GM19455 (cell line): ENCODE measurements around the gene GSTA4.

Experiments
- ATAC-seq: cut with Tn5 transposase; IDR thresholded peaks from one replicate; pipeline ENCODE4 v1.9.1; 2021; ENCODE audit not compliant: unreplicated experiment

The GSTA4 gene, protein sequence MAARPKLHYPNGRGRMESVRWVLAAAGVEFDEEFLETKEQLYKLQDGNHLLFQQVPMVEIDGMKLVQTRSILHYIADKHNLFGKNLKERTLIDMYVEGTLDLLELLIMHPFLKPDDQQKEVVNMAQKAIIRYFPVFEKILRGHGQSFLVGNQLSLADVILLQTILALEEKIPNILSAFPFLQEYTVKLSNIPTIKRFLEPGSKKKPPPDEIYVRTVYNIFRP

DNA sequence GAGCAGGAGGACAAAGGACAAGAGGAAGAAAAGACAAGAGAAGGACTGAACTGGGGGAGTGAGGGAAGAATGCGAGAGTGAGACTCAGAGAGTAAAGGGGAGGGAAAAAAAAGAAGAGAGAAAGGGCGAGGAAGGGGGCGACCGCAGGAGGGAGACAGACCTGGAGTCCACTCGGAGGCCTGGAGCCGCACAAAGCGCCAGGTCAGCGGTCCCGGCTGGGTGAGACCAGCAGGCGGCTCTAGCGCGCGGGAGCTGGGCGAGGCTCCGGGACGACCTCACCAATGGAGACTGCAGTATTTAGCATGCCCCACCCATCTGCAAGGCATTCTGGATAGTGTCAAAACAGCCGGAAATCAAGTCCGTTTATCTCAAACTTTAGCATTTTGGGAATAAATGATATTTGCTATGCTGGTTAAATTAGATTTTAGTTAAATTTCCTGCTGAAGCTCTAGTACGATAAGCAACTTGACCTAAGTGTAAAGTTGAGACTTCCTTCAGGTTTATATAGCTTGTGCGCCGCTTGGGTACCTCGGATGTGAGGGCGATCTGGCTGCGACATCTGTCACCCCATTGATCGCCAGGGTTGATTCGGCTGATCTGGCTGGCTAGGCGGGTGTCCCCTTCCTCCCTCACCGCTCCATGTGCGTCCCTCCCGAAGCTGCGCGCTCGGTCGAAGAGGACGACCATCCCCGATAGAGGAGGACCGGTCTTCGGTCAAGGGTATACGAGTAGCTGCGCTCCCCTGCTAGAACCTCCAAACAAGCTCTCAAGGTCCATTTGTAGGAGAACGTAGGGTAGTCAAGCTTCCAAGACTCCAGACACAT lies at the start of gene GSTA4:
Gene GSTA4 (minus strand): TSS at position 196 of the 824 bp plus-strand sequence. CDS start 1,041 bp downstream, outside the sequence.
- peak; percentile 98 for ATAC-seq

DNA sequence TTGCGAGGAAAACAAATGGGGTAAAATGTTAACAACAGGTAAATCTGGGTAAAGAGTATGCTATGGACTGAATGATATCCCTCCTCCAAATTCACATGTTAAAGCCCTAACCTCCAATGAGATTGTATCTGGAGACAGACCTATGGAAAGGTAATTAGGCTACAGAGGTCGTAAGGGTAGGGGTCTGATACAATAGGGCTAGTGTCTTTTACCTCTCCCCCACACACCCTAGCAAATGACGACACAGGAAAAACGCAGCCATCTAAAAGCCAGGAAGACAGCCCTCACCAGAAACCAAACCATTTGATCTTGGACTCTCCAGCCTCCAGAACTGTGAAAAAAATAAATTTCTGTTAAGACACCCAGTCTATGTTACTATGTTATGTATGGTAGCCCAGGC lies 49.5 kb upstream of the GSTA4 start:
- ATAC-seq: no peak

DNA sequence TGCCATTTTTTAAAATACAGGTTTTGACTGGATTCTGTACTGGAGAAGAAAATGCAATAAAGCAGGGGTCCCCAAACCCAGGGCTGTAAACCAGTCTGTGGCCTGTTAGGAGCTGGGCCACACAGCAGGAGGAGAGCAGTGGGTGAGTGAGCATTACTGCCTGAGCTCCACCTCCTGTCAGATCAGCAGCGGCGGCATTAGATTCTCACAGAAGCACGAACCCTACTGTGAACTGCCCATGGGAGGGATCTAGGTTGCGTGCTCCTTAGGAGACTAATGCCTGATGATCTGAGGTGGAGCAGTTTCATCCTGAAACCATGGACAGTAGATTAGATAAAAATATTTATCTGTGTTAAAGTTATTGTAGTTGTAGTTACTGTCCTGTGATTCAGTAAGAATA lies 49.0 kb upstream of the GSTA4 start:
- ATAC-seq: no peak

DNA sequence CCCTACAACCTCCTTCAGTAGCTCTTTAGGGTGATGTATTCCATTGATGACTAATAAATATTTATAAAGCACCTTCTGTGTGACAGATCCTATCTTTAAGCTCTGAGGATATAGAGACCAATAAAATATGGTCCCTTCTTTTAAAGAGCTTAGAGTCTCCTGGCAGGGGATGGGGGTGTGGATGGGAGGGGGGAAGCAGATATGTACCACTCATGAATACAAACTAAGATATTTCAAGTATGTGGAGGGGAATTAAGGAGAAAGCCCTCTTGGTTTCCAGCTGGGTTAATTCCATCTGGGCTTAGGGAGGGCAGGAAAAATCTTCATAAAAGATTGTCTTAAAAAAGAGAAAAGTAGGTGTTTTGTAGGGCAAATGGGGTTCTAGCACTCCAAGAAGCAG lies 48.5 kb upstream of the GSTA4 start:
- ATAC-seq: no peak

DNA sequence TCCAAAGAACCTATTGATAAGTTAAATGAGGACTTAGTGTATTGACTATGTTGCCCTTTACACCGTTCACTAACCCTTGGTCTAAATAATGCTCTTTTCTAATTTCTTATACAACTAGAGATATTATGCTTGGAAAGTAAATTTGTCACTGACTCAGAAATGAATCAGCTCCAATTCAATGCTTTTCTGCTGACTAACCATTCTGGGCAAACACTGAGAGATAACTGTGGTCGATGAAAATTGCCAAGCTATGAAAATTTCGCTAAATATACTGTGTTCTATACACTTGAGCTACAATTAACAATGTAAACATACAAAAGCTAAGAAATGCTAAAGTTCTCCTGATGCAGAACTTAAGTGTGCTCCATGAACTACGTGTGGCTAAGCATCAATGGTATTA lies 47.0 kb upstream of the GSTA4 start:
- no peak for ATAC-seq

DNA sequence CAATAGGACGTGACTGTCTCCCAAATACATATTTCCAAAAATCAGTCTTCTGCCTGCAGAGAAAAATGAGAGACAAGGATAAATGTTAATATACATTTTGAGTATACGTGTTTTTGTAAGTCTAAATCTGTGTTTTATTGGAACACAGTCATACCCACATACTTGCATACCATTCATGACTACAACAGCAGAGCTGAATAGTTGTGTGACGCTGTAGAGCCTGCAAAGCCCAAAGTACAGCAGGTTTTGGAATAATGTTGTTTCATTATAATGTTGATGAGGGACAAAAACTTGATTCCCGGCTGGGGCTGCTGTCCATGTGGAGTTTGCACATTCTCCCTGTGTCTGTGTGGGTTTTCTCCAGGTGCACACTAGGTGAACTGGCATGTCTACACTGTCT lies 46.3 kb upstream of the GSTA4 start:
- no peak for ATAC-seq

DNA sequence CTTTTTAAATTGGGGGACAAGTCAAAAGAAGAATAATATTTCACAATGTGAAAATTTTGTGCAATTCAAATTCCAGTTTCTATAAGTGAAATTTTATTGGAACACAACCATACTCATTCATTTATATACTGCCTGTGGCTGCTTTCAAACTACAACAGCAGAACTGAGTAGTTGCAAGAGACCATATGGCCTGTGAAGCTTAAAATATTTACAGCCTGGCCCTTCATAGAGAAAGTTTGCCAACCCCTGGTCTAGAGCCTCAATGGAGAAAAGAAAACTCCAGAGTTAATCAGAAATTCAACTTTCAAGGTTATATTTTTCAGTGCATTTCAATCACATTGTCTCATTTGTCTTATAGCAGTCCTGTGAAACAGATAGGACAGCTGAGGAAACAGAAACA lies 43.5 kb upstream of the GSTA4 start:
- ATAC-seq: no peak

DNA sequence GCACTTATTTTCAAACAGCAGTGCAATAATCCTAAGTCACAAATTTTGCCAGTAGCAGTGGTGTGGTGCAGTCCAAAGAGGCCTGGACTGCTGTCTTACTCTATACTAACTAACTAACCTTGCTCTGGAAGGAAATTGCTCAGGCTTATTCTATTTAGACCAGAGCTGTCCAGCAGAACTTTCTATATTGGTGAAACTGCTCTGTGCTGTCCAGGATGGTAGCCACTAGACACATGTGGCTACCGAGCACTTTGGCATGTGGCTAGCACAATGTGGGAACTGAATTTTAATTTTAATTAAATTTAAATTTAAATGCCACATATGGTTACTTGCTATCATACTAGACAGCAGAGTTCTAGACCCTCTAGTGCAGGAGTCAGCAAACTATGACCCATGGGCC lies 43.1 kb upstream of the GSTA4 start:
- ATAC-seq: no peak

DNA sequence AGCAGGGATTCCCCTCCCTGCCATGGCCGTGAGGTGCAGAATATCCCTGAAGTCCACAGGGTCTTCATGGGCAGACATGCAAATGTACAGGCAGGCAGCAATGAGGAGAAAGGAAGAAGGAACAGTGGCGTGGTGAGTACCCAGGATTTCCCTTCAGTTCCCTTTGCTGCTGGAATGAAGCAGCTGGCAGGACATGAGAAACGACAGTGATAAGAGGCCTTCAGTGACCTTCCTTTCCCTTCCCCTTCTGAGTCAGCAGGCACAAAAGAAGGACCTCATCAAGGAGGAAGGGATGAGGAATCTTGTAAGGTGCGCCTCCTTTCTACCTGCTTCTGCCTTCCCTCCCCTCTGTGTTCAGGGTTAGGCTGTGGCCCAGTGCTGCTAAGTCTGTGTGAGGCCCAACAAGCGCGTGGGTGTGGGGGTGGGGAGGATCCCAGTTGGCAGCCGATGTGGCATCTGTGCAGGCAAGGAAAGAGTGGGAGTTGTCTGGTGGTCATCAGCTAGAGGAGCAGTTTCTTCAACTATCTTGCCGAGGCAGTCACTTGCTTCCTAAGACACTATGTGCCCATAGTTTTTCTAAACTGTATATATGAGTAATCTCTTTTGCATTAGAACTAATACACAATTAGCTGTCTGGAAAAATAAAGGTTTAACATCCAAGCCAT lies 40.6 kb upstream of the GSTA4 start:
- no peak for ATAC-seq

DNA sequence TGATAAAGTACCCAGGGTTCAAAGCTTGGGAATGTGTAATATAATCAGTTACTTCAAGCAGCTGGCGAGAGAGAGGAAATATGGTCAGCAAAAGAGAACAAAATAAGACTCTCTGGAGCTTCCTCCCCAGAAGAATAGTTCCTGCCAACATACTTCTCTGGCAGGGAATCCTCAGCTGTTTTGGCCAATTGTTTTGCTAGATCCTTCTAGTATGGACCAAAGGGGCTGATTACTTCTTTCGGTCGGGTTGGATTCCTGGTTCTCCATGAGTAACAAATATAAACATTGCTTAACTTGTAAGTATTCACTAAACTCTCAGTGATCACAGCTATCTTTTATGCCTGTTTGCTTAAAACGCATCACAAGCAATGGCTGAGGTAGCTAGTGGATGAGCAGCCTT lies 38.7 kb upstream of the GSTA4 start:
- no peak for ATAC-seq

DNA sequence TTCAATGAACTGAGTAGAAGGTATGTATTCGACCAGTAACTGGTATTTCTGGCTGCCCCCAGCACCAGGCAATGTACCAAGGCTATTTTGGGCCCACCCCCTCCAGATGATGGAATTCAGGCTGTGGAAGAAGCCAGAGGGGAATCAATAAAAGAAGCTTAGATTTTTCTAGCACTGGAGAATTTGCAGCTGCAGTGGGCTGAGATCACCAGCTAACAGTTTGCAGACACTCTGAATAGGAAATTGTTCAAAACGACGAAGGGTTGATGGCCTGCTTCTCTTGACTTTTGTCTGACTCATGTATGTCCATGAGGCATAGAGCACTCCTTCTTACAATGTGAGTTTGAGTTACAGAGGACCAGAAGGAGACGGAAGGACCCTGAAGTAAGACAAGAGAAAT lies 37.8 kb upstream of the GSTA4 start:
- no peak for ATAC-seq

DNA sequence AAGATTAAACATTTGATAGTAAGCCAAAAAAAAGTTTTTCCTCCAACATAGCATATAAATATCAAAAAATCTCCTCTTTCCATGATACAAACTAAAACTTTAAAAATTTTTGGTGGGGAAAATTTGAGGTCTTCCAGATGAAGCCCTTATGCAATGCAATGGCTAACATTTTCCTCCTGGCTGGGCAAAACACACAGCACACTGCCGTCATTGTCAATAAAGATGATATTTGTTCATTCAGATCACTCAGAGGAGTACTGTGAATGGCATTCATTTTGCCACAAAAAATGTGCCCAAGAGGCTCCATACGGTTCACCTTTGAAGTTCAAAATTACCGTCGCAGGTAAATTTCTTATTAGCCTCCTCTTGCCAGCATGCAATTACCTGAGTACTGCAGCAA lies 36.2 kb upstream of the GSTA4 start:
- ATAC-seq: no peak

DNA sequence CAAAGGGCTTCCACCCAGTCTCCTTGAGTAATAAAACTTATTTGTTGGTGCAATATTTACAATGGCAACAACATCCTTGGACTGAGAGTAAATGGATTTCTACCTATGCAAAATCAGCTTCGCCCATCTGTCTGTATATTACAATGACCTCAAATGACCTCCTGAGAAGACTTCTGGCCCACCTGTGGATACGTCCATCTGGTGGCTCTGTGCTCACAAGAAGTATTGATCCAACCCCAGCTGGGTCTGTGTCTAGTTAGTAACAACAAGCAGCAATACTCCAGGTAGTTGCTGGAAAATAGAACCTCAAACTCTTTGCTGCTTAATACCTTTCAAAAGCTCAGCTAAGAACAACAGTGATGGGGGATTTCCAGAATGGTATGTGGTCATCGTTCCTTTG lies 34.7 kb upstream of the GSTA4 start:
- ATAC-seq: no peak

DNA sequence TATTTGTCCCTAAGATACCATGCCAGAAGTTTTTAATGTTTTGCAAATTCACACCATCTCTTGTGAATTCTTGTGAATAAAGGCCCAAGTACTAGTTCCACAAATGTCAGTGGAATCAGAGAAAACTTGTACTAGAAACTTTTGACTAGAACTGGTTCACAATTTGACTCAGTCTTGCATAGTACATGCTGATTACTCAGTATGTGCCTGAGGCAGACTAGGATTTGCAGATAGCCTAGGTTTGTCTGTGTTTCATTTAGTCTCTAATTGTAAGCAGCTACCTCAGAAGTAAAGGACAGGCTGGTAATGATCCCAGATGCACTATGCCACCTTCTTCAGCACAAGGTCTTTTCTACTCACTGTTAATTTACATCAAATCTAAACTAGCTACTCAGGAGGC lies 34.2 kb upstream of the GSTA4 start:
- ATAC-seq: no peak

DNA sequence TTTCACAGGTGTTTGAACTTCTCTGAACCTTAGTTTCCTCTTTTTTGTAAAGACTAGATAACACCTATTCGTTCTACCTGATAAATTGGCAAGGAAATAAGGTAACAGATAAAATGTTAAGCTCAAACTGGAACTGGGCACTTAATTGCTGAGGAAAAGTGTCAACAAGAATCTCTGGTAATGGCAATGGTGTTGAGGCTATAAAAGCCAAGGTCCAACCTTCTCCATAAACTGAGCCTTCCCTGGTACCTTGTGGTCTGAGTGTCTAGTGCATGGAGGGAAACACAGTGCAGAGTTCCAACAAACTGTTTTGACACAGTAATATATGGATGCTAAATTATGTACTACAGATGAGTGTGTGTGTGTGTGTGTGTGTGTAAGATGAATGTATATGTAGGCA lies 33.4 kb upstream of the GSTA4 start:
- ATAC-seq: no peak

DNA sequence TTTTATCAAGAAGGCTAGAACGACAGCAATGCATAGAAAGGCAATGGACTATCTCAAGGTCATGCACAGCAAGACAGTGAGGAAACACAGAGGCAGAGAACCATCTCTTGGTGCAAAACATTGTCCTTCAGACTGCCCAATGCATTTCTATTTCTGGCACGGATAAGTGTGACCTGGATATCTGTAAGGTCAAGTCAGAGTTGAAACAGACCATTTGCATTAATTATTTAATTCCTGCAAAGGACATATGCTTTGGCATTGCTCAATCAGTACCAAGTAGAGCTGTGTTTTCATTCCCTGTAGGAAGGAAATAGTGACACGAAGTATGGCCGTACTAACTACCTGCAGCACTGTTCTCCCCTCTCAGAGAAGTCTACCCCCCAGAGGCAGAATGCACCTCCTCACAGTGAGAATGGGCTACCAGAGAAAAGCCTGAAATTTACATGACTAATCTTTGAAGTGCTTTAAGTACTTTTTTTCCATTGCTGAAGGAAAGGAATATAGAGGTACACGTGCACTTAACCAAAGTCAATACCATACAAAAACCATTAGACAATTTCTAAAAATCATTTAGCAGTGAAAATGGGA lies 32.1 kb upstream of the GSTA4 start:
- no peak for ATAC-seq

DNA sequence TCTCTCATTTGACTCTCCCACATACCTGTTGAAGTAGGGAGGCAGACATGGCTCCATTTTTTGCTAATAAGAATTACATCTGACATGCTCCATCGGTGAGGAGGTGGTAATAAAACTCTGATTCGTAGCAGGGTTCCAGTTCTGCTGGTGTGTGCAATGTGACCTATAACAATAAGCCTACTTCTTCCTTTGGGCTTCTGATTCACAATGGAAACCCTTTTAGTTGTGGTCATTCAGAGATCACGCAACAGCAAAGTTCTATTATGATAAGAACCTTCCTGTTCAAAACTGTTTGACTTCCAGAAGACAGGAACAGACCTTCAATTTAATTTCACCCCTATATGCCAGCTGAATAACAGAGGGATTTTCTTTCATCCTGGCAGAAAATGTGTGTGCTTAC lies 31.4 kb upstream of the GSTA4 start:
- ATAC-seq: no peak

DNA sequence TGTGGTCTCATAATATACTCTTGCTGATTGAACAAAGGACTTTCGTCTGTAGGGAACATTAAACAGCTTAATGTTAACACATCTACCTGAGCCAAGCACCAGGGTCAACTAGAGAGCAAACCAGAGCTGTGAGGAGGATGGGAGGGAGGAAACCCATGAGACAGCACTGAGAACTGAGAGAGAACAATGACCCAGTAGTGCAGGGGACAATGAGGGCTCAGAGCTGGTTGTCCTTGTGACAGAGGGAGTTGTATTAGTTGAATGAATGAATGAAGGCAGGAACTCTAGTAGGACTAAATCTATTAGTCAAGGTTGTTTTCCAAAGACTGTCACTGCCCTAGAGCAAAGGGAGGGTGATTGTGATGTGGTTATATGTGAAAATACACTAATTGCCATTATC lies 28.2 kb upstream of the GSTA4 start:
- no peak for ATAC-seq

DNA sequence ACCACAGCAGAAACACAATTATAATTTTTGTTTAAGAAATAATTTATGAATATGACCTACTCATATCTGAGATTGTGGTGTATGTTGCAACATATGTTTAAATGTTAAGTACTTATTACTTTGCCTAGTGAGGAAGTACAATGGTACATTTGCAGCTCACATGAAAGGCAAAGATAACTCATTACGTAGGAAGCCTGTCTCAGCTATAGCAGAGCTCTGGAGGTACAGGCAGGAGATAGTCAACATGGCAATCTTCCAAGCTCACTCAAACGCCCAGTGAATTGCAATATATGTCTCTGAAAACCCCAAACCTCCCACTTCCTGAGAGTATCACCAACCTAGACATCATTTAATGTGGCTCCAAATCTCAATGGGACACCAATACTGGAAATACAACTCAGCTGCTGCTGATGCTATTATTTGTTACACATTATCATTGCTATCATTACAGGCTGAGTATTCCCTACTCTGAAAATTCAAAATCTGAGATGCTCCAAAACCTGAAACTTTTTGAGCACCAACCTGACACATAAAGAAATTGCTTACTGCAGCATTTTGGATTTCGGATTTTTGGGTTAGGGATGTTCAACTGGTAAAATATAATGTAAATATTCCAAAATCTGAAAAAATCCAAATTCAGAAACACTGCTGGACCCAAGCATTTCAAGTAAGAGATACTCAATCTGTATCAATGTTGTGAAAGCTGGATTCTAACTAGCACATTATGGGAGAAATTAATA lies 25.1 kb upstream of the GSTA4 start:
- ATAC-seq: no peak

DNA sequence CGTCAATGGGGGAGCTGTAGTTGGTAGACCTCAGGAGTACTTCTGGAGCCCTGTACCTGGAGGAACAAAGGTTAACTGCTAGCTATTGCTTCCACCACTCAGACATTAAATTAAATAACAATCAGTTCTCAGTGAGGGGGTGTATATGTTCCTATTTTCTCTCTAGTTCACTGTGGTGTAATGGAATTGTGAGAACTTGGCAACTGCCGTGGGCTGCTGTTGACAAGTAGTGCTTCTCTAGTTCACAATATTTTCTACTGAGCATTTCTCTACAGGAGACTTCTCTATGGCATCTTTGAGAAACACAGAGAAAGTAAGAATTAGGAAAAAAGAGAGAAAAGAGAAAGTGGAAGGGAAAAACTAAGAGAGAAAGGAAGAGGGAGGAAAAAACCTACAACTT lies 23.4 kb upstream of the GSTA4 start:
- no peak for ATAC-seq

DNA sequence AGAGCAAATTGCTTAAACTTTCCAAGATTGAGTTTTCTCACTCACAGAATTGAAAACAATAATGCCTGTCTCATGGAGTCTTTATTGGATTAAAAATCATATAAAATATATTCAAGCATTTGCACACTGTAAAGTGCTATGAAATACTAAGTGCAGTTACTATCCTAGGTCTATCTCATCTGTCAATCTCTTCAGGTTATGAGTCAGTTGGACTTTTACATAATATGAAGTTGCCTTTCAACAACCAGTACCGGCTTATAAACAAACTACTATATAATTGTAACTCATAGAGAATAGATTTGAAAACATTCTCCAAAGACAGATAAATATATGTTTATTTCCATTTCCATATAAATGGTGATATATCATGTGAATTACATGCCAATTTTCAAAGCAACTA lies 20.4 kb upstream of the GSTA4 start:
- ATAC-seq: no peak
